ENCODE data around the gene EXOC7. TPM values are rescaled to one million over a fixed set of nuclear protein-coding genes. Genes with fewer than 3 reads are reported as not detected.

Gene EXOC7
- total RNA-seq, 1 experiment from 2014 or later: 54.6 TPM

DNA sequence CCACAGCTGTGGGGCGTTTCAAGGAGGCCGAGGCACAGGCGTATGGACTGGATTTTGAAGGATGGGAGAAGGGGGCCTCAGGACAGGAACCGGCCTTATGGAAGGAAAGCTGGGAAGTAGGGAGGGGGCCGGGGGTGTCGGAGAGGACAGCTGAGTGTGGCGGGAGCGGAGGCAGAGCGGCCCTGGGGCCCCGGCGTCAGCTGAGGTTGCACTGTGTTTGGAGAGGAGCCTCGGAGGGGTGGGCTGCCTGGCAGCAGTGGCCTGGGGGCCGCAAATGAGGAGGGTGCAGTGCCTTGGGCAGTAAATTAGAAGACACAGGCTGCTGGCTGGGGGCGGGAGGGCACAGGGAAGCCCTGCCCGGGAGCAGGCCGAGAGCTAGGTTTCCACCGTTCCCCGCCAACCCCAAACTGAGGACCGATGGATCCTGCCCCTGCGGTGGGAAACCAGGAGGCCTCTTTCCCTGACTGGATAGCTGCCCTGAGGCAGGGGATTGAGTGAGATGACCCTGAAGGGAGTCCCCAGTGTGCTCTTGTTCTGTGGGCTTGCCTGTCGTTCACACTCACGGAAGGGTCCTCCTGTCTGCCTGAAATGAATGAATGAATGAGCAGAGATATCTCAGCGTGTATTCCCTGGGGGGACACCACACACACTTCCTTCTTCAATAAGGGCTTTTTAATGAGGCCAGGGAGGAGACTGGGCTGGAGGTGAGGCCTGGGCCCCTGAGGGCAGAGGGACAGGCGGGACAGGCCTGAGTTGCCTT lies 19.0 kb upstream of the EXOC7 start:
- no peak for DNase-seq (ENCODE audit: extremely low read depth, low read depth)

DNA sequence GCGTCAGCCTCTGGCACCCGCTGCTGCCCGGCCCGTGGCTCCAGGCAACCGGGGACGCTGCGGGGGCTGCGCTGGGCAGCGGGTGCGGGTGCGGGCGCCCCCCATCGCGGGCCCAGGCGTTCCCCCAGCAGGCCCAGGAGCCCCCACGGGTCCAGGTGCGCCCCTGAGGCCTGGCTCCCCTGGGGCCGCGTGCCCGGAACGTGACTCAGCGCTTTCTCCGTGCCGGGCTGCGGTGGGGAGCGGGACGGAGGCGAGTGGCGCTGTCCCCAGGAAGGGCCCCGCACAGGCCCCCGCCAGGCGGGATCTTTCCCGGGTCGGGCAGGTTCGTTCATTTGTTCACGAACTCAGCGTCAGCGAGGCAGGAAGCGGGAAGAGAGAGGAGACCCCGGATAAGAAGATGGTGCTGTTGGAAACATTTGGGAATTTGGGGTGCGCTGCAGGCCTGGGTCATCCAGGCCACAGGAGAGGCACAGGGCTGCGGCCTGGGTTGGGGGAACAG lies 18.4 kb upstream of the EXOC7 start:
- DNase-seq (ENCODE audit: extremely low read depth, low read depth): no peak

- DNase-seq (ENCODE audit: extremely low read depth, low read depth): no peak
Observed at GRCh38 chr17:76120658-76121008, 17.0 kb upstream of the EXOC7 start.

DNA sequence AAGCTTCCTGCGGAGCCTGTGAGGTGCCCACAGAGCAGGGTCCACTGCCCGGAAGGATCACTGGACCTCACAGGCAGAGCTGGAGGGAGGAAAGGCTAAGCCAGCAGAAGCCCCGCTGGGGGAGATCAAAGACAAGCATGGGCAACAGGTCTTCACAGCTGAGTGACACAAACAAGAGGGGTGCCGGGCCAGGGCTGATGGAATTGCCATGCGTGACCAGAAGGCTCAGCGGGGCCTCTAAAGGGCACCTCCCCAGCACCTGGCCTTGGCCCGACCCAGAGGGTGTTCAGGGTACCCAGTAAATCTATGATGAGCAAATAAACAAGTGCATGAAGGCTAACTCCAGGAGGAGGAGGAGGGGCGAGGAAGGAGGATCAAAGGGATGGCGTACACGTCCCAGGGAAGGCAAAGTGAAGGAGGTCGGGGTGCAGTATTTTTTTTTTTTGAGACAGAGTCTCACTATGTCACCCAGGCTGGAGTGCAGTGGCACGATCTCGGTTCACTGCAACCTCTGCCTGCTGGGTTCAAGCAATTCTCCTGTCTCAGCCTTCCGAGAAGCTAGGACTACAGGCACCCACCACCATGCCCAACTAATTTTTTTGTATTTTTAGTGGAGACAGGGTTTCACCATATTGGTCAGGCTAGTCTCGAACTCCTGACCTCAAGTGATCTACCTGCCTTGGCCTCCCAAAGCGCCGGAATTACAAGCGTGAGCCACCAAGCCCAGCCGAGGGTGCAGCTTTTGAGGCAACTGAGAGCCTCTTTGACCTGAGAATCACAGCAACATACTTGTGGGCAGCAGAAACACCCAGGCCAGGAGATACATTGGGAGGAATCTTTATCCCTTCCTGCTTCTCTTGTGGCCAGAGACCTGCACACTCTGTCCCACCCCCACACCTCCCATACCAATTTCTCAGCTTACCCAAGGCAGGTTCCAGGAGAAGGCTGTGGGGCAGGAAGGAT lies 16.1 kb upstream of the EXOC7 start:
- no peak for DNase-seq (ENCODE audit: extremely low read depth, low read depth)

DNA sequence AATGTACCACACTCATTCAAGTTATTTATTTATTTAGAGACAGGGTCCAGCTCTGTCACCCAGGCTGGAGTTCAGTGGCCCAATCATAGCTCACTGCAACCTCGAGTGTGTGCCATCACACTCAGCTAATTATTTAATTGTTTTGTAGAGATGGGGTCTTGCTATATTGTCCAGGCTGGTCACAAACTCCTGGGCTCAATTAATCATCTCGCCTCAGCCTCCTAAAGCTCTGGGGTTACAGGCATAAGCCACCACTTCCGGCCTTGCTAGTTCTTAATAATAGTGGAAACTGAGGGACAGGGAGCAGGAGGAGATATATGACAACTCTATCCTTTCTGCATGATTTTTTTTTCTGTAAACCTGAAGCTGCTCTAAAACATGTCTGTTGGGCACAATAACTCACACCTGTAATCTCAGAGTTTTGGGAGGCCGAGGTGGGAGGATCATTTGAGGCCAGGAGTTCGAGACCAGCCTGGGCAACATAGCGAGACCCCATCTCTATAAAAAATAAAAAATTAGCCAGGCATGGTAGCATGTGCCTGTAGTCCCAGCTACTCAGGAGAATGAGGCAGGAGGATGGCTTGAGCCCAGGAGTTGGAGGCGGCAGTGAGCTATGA lies 11.7 kb upstream of the EXOC7 start:
- DNase-seq (ENCODE audit: extremely low read depth, low read depth): no peak

DNA sequence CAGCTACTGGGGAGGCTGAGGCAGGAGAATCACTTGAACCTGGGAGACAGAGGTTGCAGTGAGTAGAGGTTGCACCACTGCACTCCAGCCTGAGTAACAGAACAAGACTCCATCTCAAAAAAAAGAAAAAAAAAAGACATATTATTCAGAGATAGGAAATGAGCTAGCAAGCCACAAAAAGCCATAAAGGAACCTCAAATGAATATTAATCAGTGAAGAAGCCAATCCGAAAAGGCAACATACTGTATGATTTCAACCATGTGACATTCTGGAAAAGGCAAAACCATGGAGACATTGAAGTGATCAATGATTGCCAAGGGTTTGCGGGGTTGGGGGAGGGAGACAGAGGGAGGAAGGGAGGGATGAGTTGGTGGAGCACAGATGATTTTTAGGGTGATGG lies 8.4 kb upstream of the EXOC7 start:
- DNase-seq (ENCODE audit: extremely low read depth, low read depth): no peak

GRCh38 chr17:76107509-76107908 lies 3.9 kb upstream of the EXOC7 start:
- DNase-seq (ENCODE audit: extremely low read depth, low read depth): no peak

GRCh38 chr17:76106703-76107102 lies 3.1 kb upstream of the EXOC7 start:
- DNase-seq (ENCODE audit: extremely low read depth, low read depth): no peak

GRCh38 chr17:76104896-76105231 lies 1.3 kb upstream of the EXOC7 start:
- DNase-seq (ENCODE audit: extremely low read depth, low read depth): no peak

DNA sequence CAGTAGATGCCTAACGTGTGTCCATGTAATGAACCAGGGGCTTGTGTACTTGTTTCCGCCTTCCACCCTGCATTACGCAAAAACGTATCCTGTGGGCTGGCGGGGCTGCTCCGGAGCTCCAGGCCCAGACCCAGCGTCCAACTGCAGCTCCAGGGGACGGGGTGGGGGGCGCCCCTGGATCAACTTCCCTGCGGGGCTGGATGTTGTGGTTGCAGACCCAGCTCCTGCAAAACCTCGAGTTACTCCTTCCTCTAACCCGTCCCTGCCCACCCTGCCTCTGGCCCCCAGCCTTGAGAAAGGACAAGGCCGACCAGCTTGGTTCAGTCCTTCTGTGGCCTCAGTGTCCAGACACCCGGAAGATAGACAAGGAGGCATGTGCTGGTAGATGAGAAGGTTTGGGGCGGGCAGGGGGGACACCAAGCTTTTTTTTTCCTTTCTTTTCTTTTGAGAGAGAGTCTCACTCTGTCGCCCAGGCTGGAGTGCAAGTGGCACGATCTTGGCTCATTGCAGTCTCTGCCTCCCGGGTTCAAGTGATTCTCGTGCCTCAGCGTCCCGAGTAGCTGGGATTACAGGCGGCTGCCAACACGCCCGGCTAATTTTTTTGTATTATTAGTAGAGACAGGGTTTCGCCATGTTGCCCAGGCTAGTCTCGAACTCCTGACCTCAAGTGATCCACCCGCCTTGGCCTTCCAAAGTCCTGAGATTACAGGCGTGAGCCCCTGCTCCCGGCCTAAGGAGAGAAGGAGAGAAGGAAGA lies 731 bp upstream of the EXOC7 start:
- no peak for DNase-seq (ENCODE audit: extremely low read depth, low read depth)

- DNase-seq (ENCODE audit: extremely low read depth, low read depth): no peak
Observed at GRCh38 chr17:76102944-76103273, 678 bp downstream of the EXOC7 start.

DNA sequence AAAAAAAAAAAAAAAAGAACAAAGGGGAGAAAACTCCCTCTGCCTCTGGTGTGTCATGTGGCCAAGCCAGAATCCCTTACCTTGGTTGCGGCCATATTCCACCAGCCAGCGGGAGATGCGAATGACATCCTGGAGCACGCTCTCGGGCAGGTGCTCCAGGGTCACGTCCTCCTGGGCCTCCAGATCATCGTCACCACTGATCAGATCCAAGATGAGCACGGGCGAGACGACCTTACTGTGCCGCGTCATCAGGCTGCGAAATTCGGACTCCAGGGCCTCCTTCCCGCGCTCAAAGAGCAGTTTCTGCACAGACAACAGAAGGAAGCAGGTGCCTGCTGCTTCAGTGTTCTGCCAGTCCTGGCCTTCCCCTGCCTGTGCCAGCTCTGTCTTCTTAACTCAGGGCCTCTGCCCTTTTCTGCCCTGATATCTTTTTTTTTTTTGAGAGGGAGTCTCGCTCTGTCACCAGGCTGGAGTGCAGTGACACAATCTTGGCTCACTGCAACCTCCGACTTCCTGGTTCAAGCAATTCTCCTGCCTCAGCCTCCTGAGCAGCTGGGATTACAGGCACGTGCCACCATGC lies 5.8 kb downstream of the EXOC7 start:
- no peak for DNase-seq (ENCODE audit: extremely low read depth, low read depth)

DNA sequence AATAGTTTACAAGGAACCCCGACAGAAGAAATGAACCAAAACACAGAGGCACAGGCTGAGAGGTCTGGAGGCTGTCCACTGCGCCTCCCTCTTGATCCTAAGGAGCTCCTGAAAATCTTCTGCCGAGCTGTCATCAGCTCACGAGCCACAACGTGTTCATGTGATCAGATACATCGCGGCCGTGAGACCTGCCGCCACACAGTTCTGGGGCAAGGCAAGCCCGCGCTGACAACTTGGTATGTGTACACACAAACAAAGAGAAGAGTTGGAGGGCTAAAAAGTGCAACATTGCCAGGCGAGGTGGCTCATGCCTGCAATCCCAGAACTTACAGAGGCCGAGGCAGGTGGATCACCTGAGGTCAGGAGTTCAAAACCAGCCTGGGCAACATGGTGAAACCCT lies 7.6 kb downstream of the EXOC7 start:
- no peak for DNase-seq (ENCODE audit: extremely low read depth, low read depth)

DNA sequence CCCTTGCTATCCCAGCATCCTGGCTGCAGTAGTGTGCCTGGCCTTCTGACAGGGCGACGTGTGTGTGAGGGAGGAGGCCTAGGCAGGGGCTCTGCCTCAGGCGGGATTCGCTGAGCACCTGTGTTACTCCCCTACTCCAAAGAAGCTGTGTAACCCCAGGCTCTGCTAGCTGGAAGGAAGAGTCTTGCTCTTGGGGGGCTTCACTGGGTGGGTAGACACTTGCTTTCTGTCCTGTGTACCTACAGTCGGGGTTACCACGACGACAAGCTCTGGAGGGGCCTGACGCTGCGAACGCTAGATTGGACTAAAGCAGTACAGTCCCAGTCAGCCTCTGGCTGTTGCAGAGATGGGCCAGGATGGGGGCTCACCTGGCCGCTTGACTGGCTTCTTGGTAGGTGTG lies 9.5 kb downstream of the EXOC7 start:
- no peak for DNase-seq (ENCODE audit: extremely low read depth, low read depth)

DNA sequence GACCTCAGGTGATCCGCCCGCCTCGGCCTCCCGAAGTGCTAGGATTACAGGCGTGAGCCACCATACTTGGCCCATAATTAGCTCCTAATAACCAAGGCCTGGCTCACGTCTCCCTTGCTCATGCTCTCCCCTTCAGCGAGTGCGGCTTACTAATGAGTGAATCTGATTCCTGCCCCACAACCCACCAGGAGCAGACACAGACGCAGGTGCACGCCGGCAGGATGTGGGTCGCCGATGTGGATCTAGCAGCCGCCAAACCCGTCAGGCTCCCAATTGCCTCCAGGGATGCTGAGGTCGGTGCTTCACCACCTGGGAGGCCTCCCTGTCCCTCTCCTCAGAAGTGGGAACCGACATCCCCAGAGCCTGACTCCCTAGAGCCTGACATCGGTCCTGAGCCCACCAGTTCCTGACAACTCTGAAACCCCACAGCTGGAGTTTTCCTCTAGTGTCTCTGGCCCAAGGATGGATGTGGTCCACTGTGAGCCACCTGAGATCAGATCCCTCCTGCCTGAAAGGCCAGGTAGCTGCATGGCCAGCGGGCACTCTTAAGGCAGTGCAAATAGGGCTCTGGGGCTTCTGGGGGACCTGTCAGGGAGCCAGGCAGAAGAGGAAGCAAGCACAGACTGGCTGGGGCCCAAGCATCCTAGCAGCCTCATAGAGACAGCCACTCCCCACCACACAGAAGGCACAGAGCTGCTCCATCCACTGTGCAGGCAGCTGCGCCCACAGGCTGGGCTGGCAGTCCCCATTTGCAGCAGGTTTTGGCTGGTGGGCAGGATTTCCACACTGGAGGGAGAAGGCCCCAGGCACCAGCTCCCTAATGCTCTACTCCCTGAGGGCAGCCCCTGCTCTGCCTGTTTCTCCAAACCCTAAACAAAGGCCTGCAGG lies 10.8 kb downstream of the EXOC7 start:
- DNase-seq (ENCODE audit: extremely low read depth, low read depth): no peak

- no peak for DNase-seq (ENCODE audit: extremely low read depth, low read depth)
Observed at GRCh38 chr17:76091526-76092286, 11.9 kb downstream of the EXOC7 start.

- DNase-seq (ENCODE audit: extremely low read depth, low read depth): no peak
Observed at GRCh38 chr17:76090517-76091129, 13.0 kb downstream of the EXOC7 start.
